ENCODE results near the gene TPGS2. TPM values are rescaled to one million over a fixed set of nuclear protein-coding genes. Genes with fewer than 3 reads are reported as not detected.

TPGS2 gene
- total and polyA plus RNA-seq, 2 of the 8 experiments (the other 6 are each of a cell fraction or from before 2014, with no cell fraction given): 151 to 273 TPM

- TF ChIP-seq EZH2 (IDR thresholded peaks at IDR 0.05; ENCODE audit: low read depth, low read length, severe bottlenecking): no peak
- TF ChIP-seq CHD2 (IDR thresholded peaks at IDR 0.05; ENCODE audit: low read length): no peak
- TF ChIP-seq POU5F1 (IDR thresholded peaks at IDR 0.05; ENCODE audit: low read depth, low read length): no peak
- no peak for TF ChIP-seq SAP30 (IDR thresholded peaks at IDR 0.05; ENCODE audit: insufficient read depth, insufficient replicate concordance, low read length)
- no peak for TF ChIP-seq E2F6 (IDR thresholded peaks at IDR 0.05)
These were observed 20.1 kb downstream of the TPGS2 start (continued) for GRCh38 chr18:36808681-36809080.

Measured in H1 (cell line).